HuH-7.5 (cell line): ENCODE measurements around the gene TLR6.

ENCODE experiments used
- DNase-seq: peaks from one replicate; pipeline ENCODE4 v3.0.0; 2011; ENCODE audit warnings: low spot score

The TLR6 gene

GRCh38 chr4:38867478-38868058 lies 11.0 kb upstream of the TLR6 start, which contains the start of gene FAM114A1:
Gene FAM114A1, plus strand, starts transcription at chr4:38867806. Its CDS starts 10,273 bp downstream, at chr4:38878079.
- DNase-seq, result peak; percentile 65

- no peak for DNase-seq
These were observed 10.4 kb upstream of the TLR6 start for GRCh38 chr4:38866973-38867477.

- DNase-seq, result no peak
These were observed 8.8 kb upstream of the TLR6 start for GRCh38 chr4:38865445-38865844.

- no peak for DNase-seq
These were observed 5.2 kb upstream of the TLR6 start for GRCh38 chr4:38861791-38862190.

- peak; percentile 47 for DNase-seq
These were observed 4.3 kb upstream of the TLR6 start for GRCh38 chr4:38860788-38861424.

GRCh38 chr4:38859501-38859900 lies 2.9 kb upstream of the TLR6 start:
- no peak for DNase-seq

- no peak for DNase-seq
These were observed 1.4 kb upstream of the TLR6 start for GRCh38 chr4:38858097-38858420.

- no peak for DNase-seq
These were observed 908 bp upstream of the TLR6 start for GRCh38 chr4:38857354-38858096.

- no peak for DNase-seq
These were observed 571 bp downstream of the TLR6 start for GRCh38 chr4:38856046-38856445.

GRCh38 chr4:38855466-38855865 lies 1.2 kb downstream of the TLR6 start:
- no peak for DNase-seq

GRCh38 chr4:38846015-38846414 lies 10.6 kb downstream of the TLR6 start:
- no peak for DNase-seq

- no peak for DNase-seq
These were observed 13.6 kb downstream of the TLR6 start for GRCh38 chr4:38842994-38843393.

GRCh38 chr4:38837849-38838248 lies 18.8 kb downstream of the TLR6 start:
- DNase-seq, result no peak

GRCh38 chr4:38837334-38837733 lies 19.3 kb downstream of the TLR6 start:
- no peak for DNase-seq

- no peak for DNase-seq
These were observed 22.0 kb downstream of the TLR6 start for GRCh38 chr4:38834570-38834969.

GRCh38 chr4:38832624-38833528 lies 23.7 kb downstream of the TLR6 start:
- no peak for DNase-seq

GRCh38 chr4:38832206-38832605 lies 24.4 kb downstream of the TLR6 start:
- DNase-seq, result no peak

- DNase-seq, result no peak
These were observed 25.0 kb downstream of the TLR6 start for GRCh38 chr4:38831653-38832052.

GRCh38 chr4:38829237-38829636 lies 27.4 kb downstream of the TLR6 start:
- no peak for DNase-seq

- no peak for DNase-seq
These were observed 32.9 kb downstream of the TLR6 start for GRCh38 chr4:38823766-38824165.

- no peak for DNase-seq
These were observed 33.8 kb downstream of the TLR6 start for GRCh38 chr4:38822748-38823303.

GRCh38 chr4:38821739-38822138 lies 34.9 kb downstream of the TLR6 start:
- no peak for DNase-seq
